ENCODE results near the gene NSUN5. TPM values are rescaled to one million over a fixed set of nuclear protein-coding genes. Genes with fewer than 3 reads are reported as not detected.
"Not testable (repeated sequence)": the region's sequence is repeated elsewhere in the genome, so short reads cannot be mapped to it uniquely, and the experiment has no call there.

The NSUN5 gene
- total and polyA plus RNA-seq, 12 donors, result 5.6 to 32.4 (median 20.9) TPM

GRCh38 chr7:73318656-73319204, 10.1 kb upstream of the NSUN5 start:
- H3K27ac ChIP-seq; intact Hi-C loops (cut with DNase I); H3K4me1 ChIP-seq (replicated peaks in 1 of 2); DNase-seq; H3K27me3 ChIP-seq; H3K4me3 ChIP-seq; H3K9me3 ChIP-seq (replicated peaks in 1 of 3); H3K36me3 ChIP-seq (replicated peaks in 1 of 2): not testable (repeated sequence)
- WGBS, 4 donors, result 40 to 87% (median 84%) methylated on average over 2 to 17 of the region's 18 CpGs

GRCh38 chr7:73316521-73316920, 7.9 kb upstream of the NSUN5 start:
- Histone ChIP-seq H3K9me3 (replicated peaks in 1 of 3) (no peaks in the 10 kb centered on the region), H3K4me3 (no peak overlapping the region), H3K27me3 (no peaks in the 10 kb centered on the region), H3K27ac (no peak overlapping the region), H3K4me1 (replicated peaks in 1 of 2) (no peaks in the 10 kb centered on the region), H3K36me3 (replicated peaks in 1 of 2) (no peaks in the 10 kb centered on the region)
- intact Hi-C loops (cut with DNase I), result no loop called here
- no peak for DNase-seq
- WGBS, 4 donors, result 84 to 97% (median 87%) methylated on average over 9 of the region's 9 CpGs
- TF ChIP-seq, protein P1, sequence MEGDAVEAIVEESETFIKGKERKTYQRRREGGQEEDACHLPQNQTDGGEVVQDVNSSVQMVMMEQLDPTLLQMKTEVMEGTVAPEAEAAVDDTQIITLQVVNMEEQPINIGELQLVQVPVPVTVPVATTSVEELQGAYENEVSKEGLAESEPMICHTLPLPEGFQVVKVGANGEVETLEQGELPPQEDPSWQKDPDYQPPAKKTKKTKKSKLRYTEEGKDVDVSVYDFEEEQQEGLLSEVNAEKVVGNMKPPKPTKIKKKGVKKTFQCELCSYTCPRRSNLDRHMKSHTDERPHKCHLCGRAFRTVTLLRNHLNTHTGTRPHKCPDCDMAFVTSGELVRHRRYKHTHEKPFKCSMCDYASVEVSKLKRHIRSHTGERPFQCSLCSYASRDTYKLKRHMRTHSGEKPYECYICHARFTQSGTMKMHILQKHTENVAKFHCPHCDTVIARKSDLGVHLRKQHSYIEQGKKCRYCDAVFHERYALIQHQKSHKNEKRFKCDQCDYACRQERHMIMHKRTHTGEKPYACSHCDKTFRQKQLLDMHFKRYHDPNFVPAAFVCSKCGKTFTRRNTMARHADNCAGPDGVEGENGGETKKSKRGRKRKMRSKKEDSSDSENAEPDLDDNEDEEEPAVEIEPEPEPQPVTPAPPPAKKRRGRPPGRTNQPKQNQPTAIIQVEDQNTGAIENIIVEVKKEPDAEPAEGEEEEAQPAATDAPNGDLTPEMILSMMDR (IDR thresholded peaks at IDR 0.05), result no peak
- no peak for TF ChIP-seq POLR2A (IDR thresholded peaks at IDR 0.05)

GRCh38 chr7:73314271-73314670, 5.6 kb upstream of the NSUN5 start:
- Histone ChIP-seq H3K4me3 (no peak overlapping the region), H3K4me1 (replicated peaks in 1 of 2) (peaks cover 0 to under 1% of the 10 kb centered on the region in 2 donors), H3K36me3 (replicated peaks in 1 of 2) (no peaks in the 10 kb centered on the region), H3K27me3 (no peaks in the 10 kb centered on the region), H3K27ac (no peak overlapping the region), H3K9me3 (replicated peaks in 1 of 3) (no peaks in the 10 kb centered on the region)
- intact Hi-C loops (cut with DNase I), result no loop called here
- DNase-seq, result no peak
- no peak for TF ChIP-seq POLR2A (IDR thresholded peaks at IDR 0.05)
- WGBS, 4 donors, result 88 to 92% (median 90%) methylated on average over 2 to 5 of the region's 5 CpGs

GRCh38 chr7:73313521-73313906, 4.9 kb upstream of the NSUN5 start:
- WGBS, 4 donors, result 52 to 73% (median 72%) methylated on average over 2 to 4 of the region's 4 CpGs
- H3K9me3 ChIP-seq (replicated peaks in 1 of 3), result no peaks in the 10 kb centered on the region
- H3K36me3 ChIP-seq (replicated peaks in 1 of 2), result no peaks in the 10 kb centered on the region
- no peaks in the 10 kb centered on the region for H3K27me3 ChIP-seq
- intact Hi-C loops (cut with DNase I), result no loop called here
- peaks cover 0 to 6% of the 10 kb centered on the region in 2 donors for H3K4me1 ChIP-seq (replicated peaks in 1 of 2)
- no peak overlapping the region for H3K4me3 ChIP-seq
- no peak for DNase-seq
- TF ChIP-seq, protein P1 (IDR thresholded peaks at IDR 0.05), result no peak
- TF ChIP-seq POLR2A (IDR thresholded peaks at IDR 0.05), result no peak
- H3K27ac ChIP-seq, result no peak overlapping the region

GRCh38 chr7:73312831-73313520, 4.3 kb upstream of the NSUN5 start:
- Histone ChIP-seq H3K9me3 (replicated peaks in 1 of 3) (no peaks in the 10 kb centered on the region), H3K4me3 (no peak overlapping the region), H3K36me3 (replicated peaks in 1 of 2) (no peaks in the 10 kb centered on the region), H3K27ac (no peak overlapping the region), H3K27me3 (no peaks in the 10 kb centered on the region), H3K4me1 (replicated peaks in 1 of 2) (peaks cover 0 to 6% of the 10 kb centered on the region in 2 donors)
- DNase-seq, result no peak
- intact Hi-C loops (cut with DNase I), result no loop called here
- TF ChIP-seq, protein P1 (IDR thresholded peaks at IDR 0.05), result no peak
- TF ChIP-seq POLR2A (IDR thresholded peaks at IDR 0.05), result no peak
- WGBS, 4 donors, result 91 to 92% (median 92%) methylated on average over 11 to 48 of the region's 48 CpGs

DNA sequence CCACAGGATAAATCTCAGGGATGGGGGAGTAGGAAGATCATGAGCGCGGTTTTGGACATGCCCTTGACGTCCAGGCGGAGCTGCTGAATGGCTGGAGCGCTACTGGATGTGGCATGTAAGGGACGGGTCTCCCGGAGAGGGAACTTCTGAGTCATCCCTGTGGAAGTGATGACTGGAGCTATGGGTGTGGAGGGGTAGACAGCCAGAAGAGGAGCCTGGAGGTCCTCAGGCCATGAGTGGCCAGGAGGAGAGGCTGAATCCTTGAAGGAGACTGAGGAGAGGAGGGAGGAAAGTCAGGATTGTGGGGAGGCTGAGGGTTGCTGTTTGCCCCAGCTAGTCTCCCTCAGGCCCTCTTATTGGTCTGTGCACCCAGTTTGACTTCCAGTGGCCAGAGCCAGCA, 2.8 kb upstream of the NSUN5 start:
- H3K9me3 ChIP-seq (replicated peaks in 1 of 3); H3K36me3 ChIP-seq (replicated peaks in 1 of 2); H3K27me3 ChIP-seq; H3K27ac ChIP-seq; intact Hi-C loops (cut with DNase I); H3K4me3 ChIP-seq; DNase-seq: not testable (repeated sequence)
- WGBS, 4 donors, result 63 to 81% (median 80%) methylated on average over 7 of the region's 7 CpGs
- peaks cover 0 to 11% of the 10 kb centered on the region in 2 donors for H3K4me1 ChIP-seq (replicated peaks in 1 of 2)
